Cardiac fibroblast (primary cell): ENCODE measurements around the gene HERPUD1.

ENCODE experiments used
- DNase-seq, 2 donors: peaks; one replicate each; pipeline versions ENCODE4 v3.0.0 to v3.0.0-alpha.2; 2010; ENCODE audit warnings: low read depth in 2 of 2
- H3K4me3 ChIP-seq, 2 donors: replicated peaks in 1 of 2; 1 replicate in 1 of 2; 2 replicates in 1 of 2; pipeline ENCODE4 v1.5.1; 2011; ENCODE audit warnings: low read depth in 2 of 2, low read length in 2 of 2, mild to moderate bottlenecking in 2 of 2, moderate library complexity in 1 of 2
- CTCF ChIP-seq: IDR thresholded peaks from one replicate; pipeline ENCODE4 v1.5.1; 2011; ENCODE audit warnings: low read depth, mild to moderate bottlenecking, low read length, inconsistent platforms

Gene HERPUD1

DNA sequence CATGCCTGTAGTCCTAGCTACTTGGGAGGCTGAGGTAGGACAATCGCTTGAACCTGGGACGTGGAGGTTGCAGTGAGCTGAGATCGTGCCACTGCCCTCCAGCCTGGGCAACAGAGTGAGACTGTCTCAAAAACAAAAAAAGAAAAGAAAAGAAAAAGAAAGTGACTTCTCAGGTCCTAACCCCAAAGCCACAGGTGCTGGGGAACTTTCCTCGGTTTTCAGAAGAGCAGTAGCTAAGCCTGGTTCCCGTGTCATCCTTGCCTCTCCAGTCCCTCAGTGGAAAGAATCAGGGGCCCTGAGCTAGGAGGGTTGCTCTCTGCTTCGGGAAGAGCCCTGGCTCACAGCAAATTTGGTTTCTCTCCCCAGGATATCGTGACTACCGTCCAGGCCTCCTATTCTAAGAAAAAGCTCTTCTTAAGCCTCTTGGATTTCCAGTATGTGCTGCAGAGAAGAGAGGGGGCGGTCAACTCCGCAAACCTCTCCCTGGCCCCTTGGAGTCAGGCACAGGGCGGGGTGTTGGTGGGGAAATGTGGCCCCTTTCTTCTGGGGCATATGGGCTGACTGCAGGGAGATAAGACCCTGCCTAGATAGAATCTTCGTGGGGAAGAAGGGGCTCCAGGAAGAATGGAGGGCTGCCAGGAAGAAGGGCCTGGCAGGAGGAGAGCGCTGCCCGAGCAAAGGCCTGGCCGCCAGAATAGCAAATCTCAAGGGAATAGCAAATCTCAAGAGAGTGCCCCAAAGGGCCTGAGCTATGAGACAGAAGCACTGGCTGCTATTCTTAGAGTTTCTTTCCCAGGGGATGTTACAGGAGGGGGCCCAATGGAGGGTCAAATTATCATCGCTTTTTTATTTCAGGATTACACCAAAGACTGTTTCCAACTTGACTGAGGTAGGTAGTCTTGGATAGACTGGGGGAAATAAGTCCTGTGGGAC is 49.1 kb downstream of the HERPUD1 start:
- peak in 1 of 2 donors; percentile 45 for DNase-seq
- no peak overlapping the region for H3K4me3 ChIP-seq
- TF ChIP-seq CTCF, result no peak

GRCh38 chr16:56981729-56982271 is 49.9 kb downstream of the HERPUD1 start:
- no peak overlapping the region for H3K4me3 ChIP-seq
- no peak for DNase-seq
- TF ChIP-seq CTCF, result no peak

DNA sequence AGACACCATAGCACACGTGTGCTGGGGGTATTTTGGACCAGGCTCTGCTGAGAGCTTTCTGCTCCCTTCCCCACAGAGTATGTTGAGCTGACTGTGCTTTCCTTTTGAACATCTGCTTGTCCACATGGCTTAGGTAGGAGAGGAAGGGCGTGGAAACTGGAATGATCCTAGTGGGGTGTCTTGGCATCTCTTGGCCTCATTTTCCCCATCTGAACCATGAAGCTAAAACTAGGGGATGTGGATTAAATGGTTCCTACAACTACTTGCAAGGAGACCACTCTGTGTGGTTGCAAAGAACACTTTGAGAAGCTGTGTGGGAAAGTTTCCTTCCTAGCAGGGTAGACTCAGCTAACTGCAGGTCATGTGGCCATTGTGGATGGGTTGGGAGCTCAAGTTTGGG is 50.8 kb downstream of the HERPUD1 start:
- H3K4me3 ChIP-seq, result no peak overlapping the region
- no peak for DNase-seq
- no peak for TF ChIP-seq CTCF

DNA sequence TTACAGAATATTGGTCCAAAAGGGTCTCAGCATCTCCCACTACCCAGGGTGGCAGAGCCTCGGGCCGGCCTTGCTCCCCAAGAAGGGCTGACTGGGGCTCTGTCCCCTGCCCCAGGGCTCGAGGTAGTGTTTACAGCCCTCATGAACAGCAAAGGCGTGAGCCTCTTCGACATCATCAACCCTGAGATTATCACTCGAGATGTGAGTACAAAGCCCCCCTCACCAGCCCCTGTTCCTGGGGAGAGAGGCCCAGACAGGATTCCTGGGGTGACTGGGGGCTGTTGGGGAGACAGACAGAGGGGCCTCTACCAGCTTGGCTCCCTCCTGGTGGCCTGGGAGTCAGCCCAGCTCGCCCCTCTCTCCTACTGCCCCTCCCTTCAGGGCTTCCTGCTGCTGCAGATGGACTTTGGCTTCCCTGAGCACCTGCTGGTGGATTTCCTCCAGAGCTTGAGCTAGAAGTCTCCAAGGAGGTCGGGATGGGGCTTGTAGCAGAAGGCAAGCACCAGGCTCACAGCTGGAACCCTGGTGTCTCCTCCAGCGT is 51.3 kb downstream of the HERPUD1 start:
- DNase-seq, result no peak
- TF ChIP-seq CTCF, result no peak

GRCh38 chr16:56984639-56985038 is 52.7 kb downstream of the HERPUD1 start:
- DNase-seq, result no peak
- TF ChIP-seq CTCF, result no peak
- no peak overlapping the region for H3K4me3 ChIP-seq

More for the DNA sequence above, 51.3 kb downstream of the HERPUD1 start:
- no peak overlapping the region for H3K4me3 ChIP-seq

GRCh38 chr16:56985288-56985961 is 53.5 kb downstream of the HERPUD1 start:
- no peak for TF ChIP-seq CTCF
- peak; percentile 90 to 93 for DNase-seq
- no peak overlapping the region for H3K4me3 ChIP-seq
